T1000 (cell line): ENCODE data around the gene TFDP2.
A peak's percentile ranks its signal among the peaks of the same experiment; 100 is the strongest.

ENCODE experiments used
- DNase-seq: peaks from one replicate; lab custom pipeline; 2025; ENCODE audit warnings: mixed read lengths; lab: John Stamatoyannopoulos, UW

The TFDP2 gene

DNA sequence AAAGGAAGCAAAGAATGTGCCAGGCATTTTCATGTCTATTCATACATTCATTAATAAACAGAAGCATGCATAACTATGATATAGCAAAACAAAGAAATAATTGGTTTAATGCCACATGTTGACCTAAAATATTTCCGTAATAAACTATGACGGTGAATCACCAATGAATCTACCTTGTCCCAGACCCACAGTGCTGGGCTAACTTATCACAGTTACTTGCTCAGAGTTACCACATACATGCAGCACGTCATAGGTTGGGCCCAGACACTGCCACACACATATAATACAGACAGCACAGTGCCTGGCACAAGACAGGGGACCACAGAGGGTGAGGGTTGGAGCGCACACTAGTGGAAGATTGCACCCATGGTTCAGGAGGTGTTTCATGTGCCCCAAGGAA, 186.0 kb downstream of the TFDP2 start:
- DNase-seq: no peak

- DNase-seq: no peak
These were observed 188.6 kb downstream of the TFDP2 start for GRCh38 chr3:141960731-141961130.

- DNase-seq: no peak
These were observed 189.5 kb downstream of the TFDP2 start for GRCh38 chr3:141959589-141960554.

DNA sequence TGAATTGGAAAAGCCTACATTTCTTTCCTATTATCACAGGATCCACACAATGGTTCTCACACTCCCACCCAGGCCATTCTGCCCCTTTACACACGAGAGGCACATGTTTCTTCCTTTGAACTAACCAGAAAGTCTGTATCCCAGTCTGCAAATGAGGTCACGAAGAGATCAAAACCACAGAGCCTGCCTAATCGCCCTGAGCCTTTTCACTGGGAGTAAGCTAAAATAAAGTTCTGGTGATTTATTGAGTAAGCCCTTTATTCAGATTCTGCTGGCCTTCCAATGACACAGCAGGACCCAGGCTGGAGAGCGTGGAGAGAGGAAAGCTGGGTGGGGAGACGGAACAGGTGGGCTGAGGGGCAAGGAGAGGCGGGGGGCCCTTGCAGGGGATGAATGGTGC, 194.2 kb downstream of the TFDP2 start:
- DNase-seq: no peak

DNA sequence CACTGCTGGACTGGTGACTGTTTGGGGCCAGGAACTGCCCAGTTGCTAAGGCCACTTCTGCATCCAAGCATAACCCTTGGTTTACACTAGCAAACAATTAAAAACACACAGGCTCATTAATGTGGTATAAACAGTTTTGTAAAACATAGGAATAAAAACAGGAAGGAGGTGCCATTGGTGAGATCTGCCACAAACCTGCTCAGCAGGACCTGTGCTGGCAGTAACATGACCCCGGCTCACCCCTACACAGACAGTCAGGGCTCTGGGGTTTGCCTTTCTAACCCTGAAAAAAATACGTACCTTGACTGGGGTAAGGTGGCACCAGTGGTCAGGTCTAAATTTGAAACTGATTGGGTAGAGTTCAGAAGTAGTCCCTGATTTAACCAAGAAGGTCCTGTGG, 196.7 kb downstream of the TFDP2 start:
- DNase-seq: no peak

DNA sequence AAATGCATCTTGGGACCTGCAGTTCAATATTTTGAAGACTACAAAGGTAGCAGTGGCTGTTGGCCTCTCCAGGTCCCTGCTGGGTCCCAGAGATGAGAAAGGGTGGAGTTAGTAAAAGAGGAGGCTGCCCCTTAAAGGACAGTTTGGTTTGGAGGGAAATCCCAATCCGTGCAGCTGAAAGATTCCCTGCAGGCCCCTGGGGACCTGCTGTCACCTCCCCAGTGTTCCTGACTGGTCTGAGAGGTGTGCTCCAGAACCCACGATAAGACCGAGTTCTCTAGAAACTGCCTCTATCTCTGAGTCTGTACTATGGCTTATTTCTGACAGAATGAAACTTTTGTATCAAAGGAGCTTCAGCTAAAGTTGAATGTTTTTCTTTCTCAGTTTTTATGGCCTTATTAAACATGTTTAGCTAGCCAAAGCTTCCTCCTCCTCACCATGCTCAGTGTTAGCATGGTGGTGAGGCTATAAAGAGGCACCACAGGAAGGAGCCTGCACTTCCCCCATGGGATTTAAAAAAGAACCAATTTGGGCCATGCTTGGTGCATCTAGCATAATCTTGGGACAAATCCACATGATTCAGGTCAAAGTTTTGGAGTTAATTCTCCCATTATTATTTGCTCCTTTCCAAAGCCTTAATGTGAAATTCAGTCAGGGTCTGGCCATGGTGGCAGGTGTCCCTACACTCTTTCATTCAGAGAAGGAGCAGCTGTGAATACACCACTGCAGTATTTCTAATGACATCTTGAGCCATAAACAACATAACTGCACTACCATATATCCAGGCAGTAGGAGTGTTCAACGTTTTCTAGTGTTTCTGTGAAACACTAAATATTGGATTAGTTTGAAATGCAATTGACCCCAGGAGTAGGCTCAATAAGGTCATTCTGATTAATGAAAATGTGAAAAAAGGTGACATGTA, 198.5 kb downstream of the TFDP2 start:
- no peak for DNase-seq

GRCh38 chr3:141949972-141950371, 199.4 kb downstream of the TFDP2 start:
- DNase-seq: no peak

DNA sequence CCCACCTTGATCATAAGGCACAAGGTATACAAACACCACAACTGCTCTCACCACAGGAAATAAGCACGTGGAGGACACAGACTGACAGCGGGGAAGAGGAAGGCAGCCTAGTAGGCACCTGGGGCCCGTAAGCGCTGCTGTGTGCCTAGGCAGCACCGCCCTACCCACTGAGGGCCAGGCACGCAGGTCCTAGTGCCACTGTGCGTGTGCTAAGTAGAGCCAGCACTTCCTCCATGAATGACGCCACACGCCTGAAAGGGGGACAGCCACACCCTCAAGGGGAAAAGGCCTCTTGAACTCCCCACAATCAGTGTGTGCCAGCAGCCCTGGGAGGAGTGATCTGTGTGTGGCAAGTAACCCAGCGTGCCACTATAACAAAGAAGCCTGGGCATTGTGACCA, 199.9 kb downstream of the TFDP2 start:
- DNase-seq: no peak

- DNase-seq: no peak
These were observed 203.4 kb downstream of the TFDP2 start for GRCh38 chr3:141945726-141946485.

GRCh38 chr3:141942006-141942405, 207.3 kb downstream of the TFDP2 start:
- no peak for DNase-seq

DNA sequence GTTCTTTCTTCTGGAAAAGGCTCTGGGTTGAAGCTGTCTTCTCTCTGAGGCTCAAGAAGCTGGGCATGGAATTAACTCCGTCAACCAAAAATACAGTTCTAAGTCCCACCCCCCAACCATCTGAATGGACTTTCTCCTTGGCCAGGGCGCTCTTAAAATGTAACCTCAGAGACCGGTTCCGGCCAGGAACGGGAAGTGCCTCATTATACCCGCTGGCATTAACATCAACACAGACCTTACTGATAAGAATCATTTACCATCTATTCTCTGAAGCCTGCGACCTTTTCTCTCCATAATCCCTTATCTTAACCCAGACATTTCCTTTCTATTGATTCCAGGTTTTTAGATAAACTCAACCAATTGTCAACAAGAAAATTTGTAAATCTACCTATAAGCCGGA, 208.3 kb downstream of the TFDP2 start:
- DNase-seq: no peak

- peak; percentile 90 for DNase-seq
These were observed 209.1 kb downstream of the TFDP2 start for GRCh38 chr3:141940194-141940776.

GRCh38 chr3:141939759-141940158, 209.6 kb downstream of the TFDP2 start:
- no peak for DNase-seq

- DNase-seq: no peak
These were observed 211.3 kb downstream of the TFDP2 start for GRCh38 chr3:141938011-141938500.

GRCh38 chr3:141934354-141934753, 215.0 kb downstream of the TFDP2 start:
- DNase-seq: no peak

DNA sequence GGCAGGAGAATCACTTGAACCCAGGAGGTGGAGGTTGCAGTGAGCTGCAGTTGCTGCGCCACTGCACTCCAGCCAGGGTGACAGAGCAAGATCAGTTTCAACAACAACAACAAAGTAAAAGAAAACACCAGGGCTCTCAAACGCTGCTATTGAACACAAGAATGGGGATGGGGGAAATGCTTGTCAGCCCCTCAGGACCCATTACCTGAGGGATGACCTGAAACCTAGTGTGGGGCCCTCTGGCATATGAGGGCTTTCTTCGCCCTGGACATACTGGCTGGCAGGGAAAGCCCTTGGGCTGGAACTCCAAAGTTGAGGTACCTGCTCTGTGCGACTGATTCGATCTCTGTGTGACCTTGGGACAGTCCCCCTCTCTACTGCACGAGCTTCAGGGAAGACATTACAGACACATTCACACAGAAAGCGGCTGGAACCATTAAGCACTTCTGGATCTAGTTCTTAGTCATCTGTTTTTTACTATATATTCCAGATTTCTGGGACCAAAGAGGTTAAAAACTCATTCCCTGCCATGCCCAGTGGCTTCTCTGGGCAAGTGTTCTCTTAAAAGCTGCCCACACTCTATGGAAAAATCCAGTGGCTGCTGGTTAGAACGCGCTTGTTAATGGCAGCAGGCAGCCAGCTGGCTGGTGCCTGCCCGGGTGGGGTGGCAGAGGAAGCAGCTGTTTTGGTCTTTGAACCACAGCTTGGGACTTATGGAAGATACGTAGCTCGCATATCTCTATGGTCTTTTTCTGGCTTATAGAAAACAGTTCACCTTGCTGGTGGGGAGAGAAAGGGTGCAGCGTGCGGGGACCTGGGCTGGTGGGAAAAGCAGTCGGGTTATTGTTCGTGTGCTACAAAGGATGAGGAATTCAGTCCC, 215.7 kb downstream of the TFDP2 start:
- DNase-seq: no peak

GRCh38 chr3:141930801-141931200, 218.5 kb downstream of the TFDP2 start:
- DNase-seq: no peak

DNA sequence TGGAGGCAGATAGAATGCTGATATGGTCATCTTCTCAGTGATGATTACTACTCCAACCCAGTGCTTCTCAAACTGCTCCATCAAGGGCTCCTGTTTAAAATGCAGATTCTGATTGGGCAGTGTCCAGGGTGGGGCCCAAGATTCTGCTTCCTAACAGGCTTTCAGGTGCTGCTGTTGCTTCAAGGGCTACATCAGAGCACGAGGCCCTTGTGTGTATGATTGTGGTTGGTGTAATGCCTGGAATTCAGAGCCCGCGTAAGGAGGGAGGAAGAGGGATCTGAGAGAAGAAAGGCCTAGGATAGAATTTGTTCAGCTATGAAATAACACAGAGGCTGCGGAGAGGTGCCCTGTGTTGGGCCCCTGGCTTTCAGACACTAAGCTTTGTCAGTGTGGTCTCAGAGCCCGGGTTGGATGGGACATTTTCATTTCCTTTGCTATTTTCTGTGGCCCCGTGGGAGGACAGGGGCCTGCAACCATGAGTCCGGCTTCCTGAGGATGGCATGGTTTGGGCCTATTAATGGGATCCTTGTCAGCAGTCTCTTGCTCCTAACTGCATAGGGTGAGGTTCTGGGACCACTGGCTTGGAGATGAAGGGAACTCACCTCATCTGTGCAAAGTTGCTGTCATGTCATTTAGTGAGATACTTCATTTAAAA, 219.9 kb downstream of the TFDP2 start:
- DNase-seq: no peak

DNA sequence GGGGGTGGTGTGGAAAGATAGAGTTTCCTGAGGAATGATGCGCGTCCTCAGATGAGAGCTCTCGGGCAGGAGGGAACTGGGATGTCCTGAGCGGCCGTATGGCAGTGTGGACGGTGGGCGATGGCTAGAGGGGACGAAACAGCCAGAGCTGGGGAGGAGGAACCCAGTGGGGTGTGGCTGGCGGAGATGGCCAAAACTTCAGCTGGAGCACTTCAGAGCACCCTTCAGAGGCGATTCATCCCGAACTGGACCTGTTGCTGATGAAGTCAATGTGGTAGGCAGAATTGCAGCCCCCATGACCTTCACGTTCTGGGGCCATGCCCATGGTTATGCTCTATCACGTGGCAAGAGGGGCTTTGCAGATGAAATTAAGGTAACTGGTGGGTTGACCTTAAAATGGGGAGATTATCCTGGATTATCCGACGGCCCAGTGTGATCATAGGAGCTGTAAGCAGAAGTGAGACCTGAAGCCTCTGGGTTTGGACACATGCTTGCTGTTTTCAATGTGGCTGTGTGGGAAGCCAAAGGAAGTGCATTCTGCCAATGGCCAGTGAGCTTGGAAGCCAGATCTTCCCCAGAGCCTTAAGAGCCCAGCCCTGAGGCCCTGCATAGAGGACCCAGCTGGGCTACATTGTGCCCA, 220.6 kb downstream of the TFDP2 start:
- DNase-seq: no peak
